GM21786 (cell line): Measurements from ENCODE around the gene REEP2.
"Not testable (repeated sequence)": the region's sequence is repeated elsewhere in the genome, so short reads cannot be mapped to it uniquely, and the experiment has no call there.

Source experiments
- ATAC-seq: cut with Tn5 transposase; IDR thresholded peaks from one replicate; pipeline ENCODE4 v1.9.1; 2021; ENCODE audit not compliant: unreplicated experiment

REEP2 gene

DNA sequence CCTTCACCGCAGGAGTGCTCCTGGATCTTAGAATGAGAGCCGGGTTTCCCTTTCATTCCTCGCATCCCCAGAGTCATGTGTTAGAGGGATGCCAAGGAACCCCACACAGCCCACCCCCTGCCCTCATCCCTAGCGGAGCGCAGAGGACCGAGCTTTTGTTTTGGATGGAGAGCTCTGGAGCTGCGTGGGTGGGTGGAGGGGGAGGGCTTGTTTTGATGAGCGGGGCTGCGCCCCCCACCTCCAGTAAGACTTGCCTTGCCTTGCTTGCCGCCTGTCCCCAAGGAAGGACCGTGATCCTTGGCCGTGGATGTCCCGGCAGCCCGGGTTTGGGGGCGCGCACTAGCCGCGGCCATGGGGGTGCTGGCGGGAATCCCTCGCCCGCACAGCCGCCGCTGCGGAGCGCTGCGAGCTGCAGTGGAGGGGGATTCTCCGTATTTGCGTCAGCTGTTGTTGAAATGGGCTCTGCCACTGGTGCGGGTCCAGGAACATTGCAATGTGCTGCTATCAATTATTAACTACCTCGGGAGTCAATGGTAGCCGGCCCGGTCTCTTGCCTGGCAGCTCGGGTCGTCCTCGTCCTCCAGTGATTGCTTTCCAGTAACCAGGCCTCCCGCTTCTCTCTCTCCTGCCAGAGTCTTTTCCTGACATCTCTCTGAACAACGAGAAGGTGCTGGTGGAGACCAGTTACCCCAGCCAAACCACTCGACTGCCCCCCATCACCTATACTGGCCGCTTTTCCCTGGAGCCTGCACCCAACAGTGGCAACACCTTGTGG lies 27.5 kb downstream of the REEP2 start:
- ATAC-seq: no peak

DNA sequence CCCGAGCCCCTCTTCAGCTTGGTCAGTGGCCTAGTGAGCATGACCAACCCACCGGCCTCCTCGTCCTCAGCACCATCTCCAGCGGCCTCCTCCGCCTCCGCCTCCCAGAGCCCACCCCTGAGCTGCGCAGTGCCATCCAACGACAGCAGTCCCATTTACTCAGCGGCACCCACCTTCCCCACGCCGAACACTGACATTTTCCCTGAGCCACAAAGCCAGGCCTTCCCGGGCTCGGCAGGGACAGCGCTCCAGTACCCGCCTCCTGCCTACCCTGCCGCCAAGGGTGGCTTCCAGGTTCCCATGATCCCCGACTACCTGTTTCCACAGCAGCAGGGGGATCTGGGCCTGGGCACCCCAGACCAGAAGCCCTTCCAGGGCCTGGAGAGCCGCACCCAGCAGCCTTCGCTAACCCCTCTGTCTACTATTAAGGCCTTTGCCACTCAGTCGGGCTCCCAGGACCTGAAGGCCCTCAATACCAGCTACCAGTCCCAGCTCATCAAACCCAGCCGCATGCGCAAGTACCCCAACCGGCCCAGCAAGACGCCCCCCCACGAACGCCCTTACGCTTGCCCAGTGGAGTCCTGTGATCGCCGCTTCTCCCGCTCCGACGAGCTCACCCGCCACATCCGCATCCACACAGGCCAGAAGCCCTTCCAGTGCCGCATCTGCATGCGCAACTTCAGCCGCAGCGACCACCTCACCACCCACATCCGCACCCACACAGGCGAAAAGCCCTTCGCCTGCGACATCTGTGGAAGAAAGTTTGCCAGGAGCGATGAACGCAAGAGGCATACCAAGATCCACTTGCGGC lies 28.2 kb downstream of the REEP2 start:
- ATAC-seq: no peak

DNA sequence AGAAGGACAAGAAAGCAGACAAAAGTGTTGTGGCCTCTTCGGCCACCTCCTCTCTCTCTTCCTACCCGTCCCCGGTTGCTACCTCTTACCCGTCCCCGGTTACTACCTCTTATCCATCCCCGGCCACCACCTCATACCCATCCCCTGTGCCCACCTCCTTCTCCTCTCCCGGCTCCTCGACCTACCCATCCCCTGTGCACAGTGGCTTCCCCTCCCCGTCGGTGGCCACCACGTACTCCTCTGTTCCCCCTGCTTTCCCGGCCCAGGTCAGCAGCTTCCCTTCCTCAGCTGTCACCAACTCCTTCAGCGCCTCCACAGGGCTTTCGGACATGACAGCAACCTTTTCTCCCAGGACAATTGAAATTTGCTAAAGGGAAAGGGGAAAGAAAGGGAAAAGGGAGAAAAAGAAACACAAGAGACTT lies 28.9 kb downstream of the REEP2 start:
- ATAC-seq: no peak

DNA sequence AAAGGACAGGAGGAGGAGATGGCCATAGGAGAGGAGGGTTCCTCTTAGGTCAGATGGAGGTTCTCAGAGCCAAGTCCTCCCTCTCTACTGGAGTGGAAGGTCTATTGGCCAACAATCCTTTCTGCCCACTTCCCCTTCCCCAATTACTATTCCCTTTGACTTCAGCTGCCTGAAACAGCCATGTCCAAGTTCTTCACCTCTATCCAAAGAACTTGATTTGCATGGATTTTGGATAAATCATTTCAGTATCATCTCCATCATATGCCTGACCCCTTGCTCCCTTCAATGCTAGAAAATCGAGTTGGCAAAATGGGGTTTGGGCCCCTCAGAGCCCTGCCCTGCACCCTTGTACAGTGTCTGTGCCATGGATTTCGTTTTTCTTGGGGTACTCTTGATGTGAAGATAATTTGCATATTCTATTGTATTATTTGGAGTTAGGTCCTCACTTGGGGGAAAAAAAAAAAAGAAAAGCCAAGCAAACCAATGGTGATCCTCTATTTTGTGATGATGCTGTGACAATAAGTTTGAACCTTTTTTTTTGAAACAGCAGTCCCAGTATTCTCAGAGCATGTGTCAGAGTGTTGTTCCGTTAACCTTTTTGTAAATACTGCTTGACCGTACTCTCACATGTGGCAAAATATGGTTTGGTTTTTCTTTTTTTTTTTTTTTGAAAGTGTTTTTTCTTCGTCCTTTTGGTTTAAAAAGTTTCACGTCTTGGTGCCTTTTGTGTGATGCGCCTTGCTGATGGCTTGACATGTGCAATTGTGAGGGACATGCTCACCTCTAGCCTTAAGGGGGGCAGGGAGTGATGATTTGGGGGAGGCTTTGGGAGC lies 29.5 kb downstream of the REEP2 start:
- ATAC-seq: no peak

DNA sequence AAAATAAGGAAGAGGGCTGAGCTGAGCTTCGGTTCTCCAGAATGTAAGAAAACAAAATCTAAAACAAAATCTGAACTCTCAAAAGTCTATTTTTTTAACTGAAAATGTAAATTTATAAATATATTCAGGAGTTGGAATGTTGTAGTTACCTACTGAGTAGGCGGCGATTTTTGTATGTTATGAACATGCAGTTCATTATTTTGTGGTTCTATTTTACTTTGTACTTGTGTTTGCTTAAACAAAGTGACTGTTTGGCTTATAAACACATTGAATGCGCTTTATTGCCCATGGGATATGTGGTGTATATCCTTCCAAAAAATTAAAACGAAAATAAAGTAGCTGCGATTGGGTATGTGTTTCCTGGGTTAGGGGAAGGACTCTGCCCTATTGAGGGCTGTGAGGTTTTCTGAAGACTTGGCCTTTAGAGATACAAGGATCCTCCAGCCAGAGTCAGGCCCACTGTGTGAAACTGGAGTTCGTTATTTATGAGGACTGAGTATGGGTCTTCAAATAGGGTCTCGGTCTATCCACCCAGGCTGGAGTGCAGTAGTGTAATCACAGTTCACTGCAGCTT lies 30.2 kb downstream of the REEP2 start:
- no peak for ATAC-seq

DNA sequence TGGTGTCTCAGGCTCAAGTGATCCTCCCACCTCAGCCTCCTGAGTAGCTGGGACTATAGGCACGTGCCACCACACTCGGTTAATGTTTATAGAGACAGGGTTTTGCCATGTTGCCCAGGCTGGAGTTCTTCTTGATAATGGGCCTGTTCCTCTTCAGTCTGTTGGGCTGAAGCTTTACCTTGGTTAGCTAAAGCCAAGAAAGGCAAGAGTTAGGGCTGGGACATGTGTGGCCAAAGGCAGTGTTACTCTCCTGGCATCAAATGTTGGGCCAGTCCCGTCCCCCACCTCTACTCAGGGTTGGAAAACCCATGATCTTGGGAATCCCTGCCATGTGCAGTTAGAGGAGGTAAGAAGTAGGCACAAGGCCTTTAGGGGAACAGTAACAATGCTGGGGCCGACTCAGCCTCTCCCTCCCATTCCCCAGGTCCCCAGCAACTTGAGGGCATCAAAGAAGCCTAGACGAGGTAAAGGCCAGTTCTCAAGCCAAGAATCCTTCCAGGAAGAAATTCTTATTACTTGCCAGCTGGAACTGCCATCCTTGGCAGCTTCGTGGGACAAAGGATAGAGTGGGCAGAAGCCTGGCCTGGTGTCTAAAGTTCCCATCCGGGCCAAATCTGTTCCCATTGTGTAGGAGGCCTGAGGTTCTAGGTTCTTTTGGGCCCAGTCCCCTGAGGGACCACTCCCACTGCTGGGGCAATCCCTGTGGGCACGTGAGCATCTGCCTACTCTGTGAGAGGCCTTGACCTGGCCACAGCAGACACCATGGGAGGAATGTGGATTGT lies 30.9 kb downstream of the REEP2 start:
- no peak for ATAC-seq

DNA sequence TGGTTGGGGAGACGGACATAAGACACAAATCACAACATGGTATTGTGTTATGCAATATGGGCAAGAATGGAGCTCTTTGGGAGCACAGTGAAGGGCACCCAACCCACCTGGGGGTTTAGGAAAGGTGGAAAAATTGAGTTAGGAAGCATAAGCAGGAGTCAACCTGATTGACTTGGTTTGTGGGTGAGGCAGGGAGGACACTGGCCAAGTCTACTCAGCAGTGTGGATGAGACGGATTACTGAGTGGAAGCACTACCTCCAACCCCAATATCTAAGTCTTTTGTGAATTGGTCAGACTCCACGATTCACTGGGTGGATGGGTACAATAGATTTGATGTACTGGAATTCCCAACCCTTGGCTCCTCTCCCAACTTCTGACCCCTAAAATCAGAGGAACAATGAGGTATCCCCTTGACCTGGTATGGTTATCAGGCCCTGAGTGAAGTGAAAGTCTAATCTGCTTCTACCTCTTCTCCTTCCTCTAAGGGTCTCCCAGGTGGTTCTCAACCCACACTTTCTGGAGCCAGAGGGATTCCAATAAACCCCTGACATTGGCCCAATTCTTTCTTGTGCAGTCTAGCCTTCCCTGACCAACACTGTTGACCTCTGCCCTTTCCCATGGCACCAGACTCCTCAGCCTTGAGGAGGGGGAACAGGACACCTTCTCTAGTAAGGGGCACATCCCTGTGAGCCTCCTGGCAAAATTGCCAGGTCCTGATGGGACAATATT lies 31.6 kb downstream of the REEP2 start:
- no peak for ATAC-seq

DNA sequence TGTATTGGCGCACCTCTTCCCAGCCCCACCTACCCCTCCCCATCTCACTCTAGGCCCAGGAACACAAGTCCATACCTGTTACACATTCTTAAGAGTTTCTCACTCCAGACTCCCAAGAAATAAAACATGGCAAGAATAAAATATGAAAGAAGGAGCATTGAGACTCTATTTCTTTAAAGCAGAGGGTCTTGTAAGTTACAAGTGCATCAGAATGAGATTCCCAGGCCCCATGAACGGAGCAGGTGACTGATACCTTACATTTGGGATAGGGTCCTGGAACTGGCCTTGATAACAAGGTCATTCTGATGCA lies 32.1 kb downstream of the REEP2 start:
- ATAC-seq: no peak

DNA sequence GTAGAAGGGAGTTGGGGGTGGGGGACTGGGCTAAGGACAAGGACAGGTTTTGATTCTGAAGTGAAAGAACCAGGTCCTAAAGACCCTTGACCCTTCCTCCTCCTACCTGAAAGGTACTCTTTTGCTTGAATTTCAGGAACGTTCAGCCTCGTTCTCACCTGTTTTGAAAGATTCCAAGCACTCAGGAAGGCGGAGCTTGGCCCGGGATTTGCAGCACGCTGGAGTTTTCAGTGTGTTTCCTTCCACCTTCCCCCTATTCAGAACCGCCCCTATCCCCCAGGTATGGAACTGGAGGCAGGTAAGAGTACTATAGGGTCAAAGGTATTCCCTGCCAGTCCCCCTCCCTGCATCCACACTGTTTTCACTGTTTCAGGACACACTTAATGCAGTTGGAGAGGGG lies 33.5 kb downstream of the REEP2 start:
- ATAC-seq: no peak

DNA sequence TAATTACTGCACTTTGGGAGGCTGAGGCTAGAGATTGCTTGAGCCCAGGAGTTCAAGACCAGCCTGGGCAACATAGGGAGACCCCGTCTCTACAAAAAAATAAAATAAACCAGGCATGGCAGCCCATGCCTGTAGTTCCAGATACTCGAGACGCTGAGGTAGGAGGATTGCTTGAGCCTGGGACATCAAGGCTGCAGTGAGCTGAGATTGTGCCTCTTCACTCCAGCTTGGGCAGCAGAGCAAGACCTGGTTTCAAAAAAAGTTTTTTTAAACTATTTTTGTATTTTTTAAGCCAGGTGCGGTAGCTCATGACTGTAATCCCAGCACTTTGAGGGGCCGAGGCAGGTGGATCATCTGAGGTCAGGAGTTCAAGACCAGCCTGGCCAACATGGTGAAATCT lies 34.3 kb downstream of the REEP2 start:
- not testable (repeated sequence) for ATAC-seq

DNA sequence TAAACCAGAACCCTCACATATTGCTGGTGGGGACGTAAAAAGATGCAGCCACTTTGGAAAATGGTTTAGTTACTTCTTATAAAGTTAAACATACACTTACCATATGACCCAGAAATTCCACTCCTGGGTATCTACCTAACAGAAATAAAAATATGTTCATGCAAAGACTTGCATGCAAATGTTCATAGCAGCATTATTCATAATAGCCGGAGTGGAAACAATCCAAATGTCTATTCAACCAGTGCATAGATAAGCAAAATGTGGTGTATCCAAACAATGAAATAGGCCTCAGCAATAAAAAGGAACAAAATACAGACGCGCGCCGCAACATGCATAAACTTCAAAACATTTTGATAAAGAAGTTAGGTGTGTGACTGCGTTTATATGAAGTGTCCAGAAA lies 38.1 kb downstream of the REEP2 start:
- ATAC-seq: no peak

DNA sequence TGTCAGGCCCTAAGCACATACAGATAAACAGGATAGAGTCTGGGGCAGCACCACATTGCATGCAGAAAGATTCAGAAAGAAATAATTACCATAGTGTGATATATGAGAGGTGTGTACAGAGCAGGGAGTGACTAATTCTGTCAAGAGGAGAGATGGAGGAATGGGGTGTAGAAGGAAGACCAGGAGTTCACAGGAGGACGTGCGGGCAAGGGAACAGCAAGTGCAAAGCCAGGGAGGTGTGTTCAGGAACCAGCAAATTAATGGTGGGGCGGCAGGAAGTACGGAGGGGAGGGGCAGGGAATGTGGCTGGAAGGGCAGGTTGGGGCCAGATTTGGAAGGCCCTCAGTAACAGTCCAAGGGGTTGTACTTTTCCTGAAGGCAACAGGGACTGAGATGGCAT lies 43.8 kb downstream of the REEP2 start:
- no peak for ATAC-seq

DNA sequence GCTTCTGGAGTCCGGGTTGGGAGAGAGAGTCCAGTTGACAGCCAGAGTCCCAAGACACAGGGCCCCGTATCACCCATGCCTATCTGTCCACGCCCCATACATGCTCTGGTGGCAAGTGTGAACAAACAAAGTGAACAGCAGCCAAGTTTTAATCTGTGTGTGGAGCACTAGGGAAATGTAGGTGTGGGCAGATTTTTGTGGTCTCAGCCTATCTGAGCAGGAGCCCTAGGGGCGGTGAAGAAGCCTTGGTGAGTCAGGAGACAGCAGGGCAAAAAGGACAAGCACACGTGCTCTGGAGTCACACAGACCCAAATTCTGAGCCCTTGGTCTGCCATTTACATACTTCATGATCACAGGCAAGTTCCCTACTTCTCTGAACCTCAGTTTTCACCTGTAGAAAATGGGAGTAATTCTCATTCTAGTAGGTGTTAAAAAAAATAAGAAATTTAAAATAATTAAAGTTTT lies 49.7 kb downstream of the REEP2 start:
- ATAC-seq: no peak

DNA sequence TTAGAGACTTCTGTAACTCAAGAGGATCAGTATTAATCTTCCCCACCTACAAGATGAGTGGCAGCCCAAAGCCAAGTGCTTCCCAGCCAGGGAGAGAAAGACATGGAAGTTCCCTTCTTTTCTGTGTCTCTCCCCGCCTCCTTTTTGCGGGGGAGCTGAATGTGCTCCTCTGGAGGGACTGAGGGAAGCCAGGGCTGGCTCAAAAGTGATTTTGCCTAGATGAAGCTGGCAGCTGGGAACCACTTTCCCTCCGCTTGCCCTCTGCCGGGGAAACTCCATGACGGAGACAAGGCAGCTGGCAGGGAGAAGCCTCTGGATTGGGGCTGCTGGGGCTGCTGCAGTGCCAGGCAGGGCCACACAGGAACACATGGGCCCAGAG lies 50.8 kb downstream of the REEP2 start:
- no peak for ATAC-seq

DNA sequence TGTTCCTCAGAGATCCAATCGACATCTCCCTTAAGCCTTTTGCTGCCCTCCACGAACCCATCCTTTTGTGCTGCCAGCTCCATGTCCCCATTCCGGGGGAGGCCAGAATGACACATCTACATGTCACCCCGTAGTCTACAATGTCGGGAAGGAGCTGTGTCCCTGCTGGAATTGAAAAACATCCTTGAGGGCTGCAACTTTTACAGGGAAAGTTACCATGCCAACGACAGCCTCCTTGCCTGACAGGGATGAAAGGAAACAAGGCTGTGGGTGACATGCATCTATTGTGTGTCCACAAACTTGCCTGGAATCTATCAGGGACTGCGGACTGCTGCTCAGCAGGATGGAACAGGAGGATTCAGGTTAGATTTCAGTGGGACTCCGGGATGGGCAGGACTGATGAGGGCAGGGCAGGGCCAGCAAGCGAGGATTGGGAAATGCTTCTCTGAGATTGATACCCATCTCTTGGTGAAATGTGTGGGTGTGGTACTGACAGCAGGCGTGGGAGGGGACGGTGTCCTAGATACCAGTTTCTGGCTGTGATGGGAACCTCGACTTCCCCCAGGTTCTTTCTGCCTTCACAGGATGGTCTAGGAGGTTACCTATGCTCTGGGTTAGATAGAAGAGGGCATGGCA lies 51.9 kb downstream of the REEP2 start:
- ATAC-seq: no peak

DNA sequence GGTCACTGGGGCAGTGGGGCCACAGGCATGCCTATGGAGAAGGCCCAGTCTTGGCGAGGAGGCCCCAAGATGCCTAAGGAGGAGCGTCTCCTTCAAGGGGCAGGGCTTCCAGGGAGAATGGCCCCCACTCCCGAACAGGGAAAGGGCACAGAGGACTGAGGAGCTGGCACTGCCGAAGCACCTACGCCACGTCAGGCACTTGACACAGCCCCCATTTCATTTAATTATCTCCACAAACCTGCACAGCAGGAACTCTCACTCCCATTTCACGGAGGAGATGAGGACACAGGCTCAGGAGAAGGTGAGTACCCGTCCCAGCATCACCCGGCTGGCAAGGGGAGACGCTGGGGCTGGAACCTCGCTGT lies 52.4 kb downstream of the REEP2 start:
- ATAC-seq: no peak

DNA sequence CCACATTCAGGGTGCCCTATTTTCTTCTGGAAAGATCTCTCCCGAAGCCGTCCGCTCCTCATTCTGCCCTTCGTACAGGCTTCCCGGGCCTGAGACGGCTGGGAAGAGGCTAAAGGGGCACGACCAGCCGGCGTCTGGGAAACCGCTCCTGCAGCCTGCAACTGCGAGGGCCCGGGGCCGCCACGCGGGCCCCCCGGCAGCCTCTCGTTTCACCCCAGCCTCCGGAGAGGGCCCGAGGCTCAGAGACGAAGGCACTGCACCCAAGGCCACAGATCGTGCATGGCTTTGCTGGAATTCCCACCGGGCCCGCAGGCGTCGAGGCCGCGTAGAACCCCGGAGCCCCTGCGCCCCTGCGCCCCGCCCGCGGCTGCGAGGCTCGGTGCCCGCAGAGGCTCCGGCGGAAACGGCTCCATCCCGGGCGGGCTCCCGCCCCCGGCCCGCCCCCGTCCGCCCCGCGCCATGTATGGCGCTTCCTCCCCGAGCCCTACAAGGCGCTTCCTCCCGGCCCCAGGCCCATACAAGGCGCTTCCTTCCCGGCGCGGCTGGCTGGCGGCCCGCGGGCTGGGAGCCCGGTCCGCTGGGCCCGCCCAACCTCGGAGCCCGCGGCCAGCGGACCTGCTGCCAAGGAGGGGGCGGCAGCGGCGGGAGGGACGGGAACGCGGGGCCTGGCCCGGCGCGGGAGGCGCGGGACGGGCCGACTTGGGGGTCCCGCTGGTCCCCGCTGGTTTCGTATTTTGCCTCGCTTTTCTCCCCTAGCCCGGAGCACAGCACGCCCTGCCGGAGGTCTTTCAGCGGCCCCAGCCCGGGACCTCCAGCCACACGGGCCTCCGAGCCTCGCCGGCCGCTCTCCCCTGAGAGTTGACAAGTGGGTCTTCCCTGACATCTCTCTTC lies 53.1 kb downstream of the REEP2 start:
- peak; percentile 99 for ATAC-seq

DNA sequence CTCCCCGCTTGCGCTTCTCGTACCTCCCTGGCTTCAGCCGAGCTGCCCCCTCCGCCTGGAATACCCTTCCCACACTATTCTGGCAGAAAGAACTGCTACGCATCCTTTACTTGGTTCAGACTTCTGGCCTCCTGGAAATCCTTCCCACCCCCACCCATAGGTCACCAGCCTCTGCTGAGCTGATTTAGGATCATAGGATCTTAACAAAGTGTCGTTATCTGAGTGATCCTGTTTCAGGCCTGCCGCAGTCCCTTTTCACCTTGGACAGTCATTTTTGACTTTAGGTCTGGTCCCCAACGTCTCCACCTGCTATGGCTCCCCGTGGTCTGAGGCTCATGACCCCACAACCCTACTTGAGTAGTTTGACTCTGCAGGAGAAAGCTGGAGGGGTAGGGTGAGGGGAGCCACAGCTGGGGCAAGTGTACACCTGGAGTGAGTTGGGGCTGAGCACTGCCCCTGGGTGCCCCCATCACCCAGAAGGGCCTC lies 53.7 kb downstream of the REEP2 start:
- ATAC-seq: no peak
